ENCODE data around the gene C5orf15.

The C5orf15 gene

GRCh38 chr5:133968204-133968980, at the start of gene C5orf15:
Gene C5orf15, minus strand, starts transcription at chr5:133968625. Its CDS starts 41 bp downstream, at chr5:133968584.
- peak; percentile 89 to 90 for DNase-seq (ENCODE audit: low read depth in 2 of 2)

GRCh38 chr5:134008266-134008749, 39.9 kb upstream of the C5orf15 start:
- DNase-seq (ENCODE audit: low read depth in 2 of 2), result no peak

GRCh38 chr5:134007581-134008265, 39.3 kb upstream of the C5orf15 start:
- no peak for DNase-seq (ENCODE audit: low read depth in 2 of 2)

GRCh38 chr5:134006115-134006514, 37.7 kb upstream of the C5orf15 start:
- DNase-seq (ENCODE audit: low read depth in 2 of 2), result no peak

GRCh38 chr5:134005417-134006061, 37.1 kb upstream of the C5orf15 start:
- no peak for DNase-seq (ENCODE audit: low read depth in 2 of 2)

GRCh38 chr5:134004626-134005416, 36.4 kb upstream of the C5orf15 start, which contains the start of gene VDAC1:
Gene VDAC1, minus strand, starts transcription at chr5:134004975. Its CDS starts 11,963 bp downstream, at chr5:133993012.
- DNase-seq (ENCODE audit: low read depth in 2 of 2), result peak; percentile 69 to 71

GRCh38 chr5:134003817-134004625, 35.6 kb upstream of the C5orf15 start:
- no peak for DNase-seq (ENCODE audit: low read depth in 2 of 2)

GRCh38 chr5:134003064-134003816, 34.8 kb upstream of the C5orf15 start:
- no peak for DNase-seq (ENCODE audit: low read depth in 2 of 2)

GRCh38 chr5:134001938-134002731, 33.7 kb upstream of the C5orf15 start:
- DNase-seq (ENCODE audit: low read depth in 2 of 2), result no peak

- DNase-seq (ENCODE audit: low read depth in 2 of 2), result no peak
These were observed 32.5 kb upstream of the C5orf15 start for GRCh38 chr5:134000696-134001453.

- no peak for DNase-seq (ENCODE audit: low read depth in 2 of 2)
These were observed 31.7 kb upstream of the C5orf15 start for GRCh38 chr5:134000091-134000511.

GRCh38 chr5:133998807-133999206, 30.4 kb upstream of the C5orf15 start:
- DNase-seq (ENCODE audit: low read depth in 2 of 2), result no peak

GRCh38 chr5:133998042-133998441, 29.6 kb upstream of the C5orf15 start:
- no peak for DNase-seq (ENCODE audit: low read depth in 2 of 2)

GRCh38 chr5:133996683-133997252, 28.3 kb upstream of the C5orf15 start:
- no peak for DNase-seq (ENCODE audit: low read depth in 2 of 2)

GRCh38 chr5:133995883-133996563, 27.6 kb upstream of the C5orf15 start:
- DNase-seq (ENCODE audit: low read depth in 2 of 2), result no peak

GRCh38 chr5:133995341-133995740, 26.9 kb upstream of the C5orf15 start:
- no peak for DNase-seq (ENCODE audit: low read depth in 2 of 2)

- no peak for DNase-seq (ENCODE audit: low read depth in 2 of 2)
These were observed 26.5 kb upstream of the C5orf15 start for GRCh38 chr5:133994990-133995333.

Data from fibroblast of skin of left biceps (primary cell).